AG04450 (cell line): ENCODE results near the gene SMPD3. TPM values are rescaled to one million over a fixed set of nuclear protein-coding genes. Genes with fewer than 3 reads are reported as not detected.
A peak's percentile ranks its signal among the peaks of the same experiment; 100 is the strongest.

Experiments used
- CTCF ChIA-PET: fragments of 300-600, 350-600 bp; formaldehyde crosslinking; extraction: SDS; loops from one replicate; lab custom pipeline; 2022; ENCODE audit warnings: antibody characterized with exemption, inconsistent platforms; lab: Charles Lee
- POLR2A ChIA-PET: fragments of 350-600 bp; formaldehyde crosslinking; extraction: SDS; loops from one replicate; lab custom pipeline; 2021; ENCODE audit warnings: antibody characterized with exemption, inconsistent platforms; lab: Yijun Ruan, JAX
- DNase-seq: peaks from one replicate; pipeline ENCODE4 v3.0.0-alpha.2; 2011; ENCODE audit warnings: low read depth, low spot score
- H3K27ac ChIP-seq: one replicate; pipeline ENCODE4 v1.5.1; 2012; ENCODE audit warnings: low read depth, low read length, control low read depth
- H3K27me3 ChIP-seq: one replicate; pipeline ENCODE4 v1.6.0; 2012; ENCODE audit warnings: low read length; ENCODE audit not compliant: control insufficient read depth, insufficient read depth
- H3K4me3 ChIP-seq: 2 replicates; pipeline ENCODE4 v1.5.1; 2011; ENCODE audit warnings: mild to moderate bottlenecking, low read depth, low read length, control low read depth
- H3K9me3 ChIP-seq: 2 replicates; pipeline ENCODE4 v1.5.1; 2012; ENCODE audit warnings: low read length; ENCODE audit not compliant: control insufficient read depth, insufficient read depth
- polyA plus RNA-seq: library from polyadenylated mRNA; depleted of rRNA; stranded (reverse); fragments of >200 nt; gene quantifications from 2 replicates; pipeline ENCODE4 v1.2.3, GENCODE V29; 2011; rRNA removed
- small RNA-seq: library from RNA; depleted of rRNA; stranded (forward); fragments of <200 nt; gene quantifications from one replicate; pipeline ENCODE3, GENCODE V24; 2012; ENCODE audit warnings: low read depth; ENCODE audit not compliant: insufficient read length
- TF ChIP-seq, protein P1 (sequence below): IDR thresholded peaks from 2 replicates; pipeline ENCODE4 v1.5.1; 2011; ENCODE audit warnings: low read depth, low read length, control low read depth, inconsistent platforms

SMPD3 gene
- polyA plus RNA-seq, 1 experiment: not detected

DNA sequence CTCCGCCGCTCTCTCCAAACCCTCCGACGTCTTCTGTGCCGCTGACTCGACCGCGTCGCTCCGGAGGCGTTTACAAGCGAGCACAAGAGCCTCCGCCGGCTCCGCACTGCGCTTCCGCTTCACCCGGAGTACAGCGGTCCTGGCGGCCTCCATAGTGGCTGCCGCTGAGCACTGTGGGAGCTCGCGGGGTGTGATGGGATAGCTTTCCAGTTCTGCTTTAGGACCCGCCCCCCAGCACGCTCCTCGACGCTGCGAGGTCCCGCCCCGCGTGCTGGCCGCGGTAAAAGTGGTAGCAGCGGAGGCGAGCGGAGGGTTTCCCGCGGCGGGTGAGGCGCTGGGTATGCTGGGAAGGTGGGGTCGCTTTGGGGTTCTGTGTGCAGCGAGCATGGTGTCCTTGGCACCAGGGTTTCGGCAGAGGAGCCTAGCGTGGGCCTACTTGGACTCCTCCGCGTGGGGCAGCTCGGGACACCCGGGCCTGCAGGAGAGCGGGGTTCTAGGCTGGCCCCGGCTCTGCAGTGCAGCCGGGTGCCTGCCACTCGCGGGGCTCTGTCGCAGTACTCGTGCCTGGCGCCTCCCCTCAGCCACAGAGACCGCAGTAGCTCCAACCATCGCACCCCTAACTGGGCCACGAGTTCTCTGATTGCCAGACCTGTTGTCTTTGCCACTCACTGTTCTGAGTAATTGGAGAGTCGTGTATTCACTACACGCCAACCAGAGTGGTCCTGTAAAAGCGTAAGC is 137.4 kb downstream of the SMPD3 start, which contains the start of the genes PRMT7 and SLC7A6OS:
PRMT7 (plus strand) TSS at position 246 of the 738 bp plus-strand sequence. CDS start 4,961 bp downstream, outside the sequence.
SLC7A6OS (minus strand) TSS at position 173 of the 738 bp plus-strand sequence; CDS start at position 153, 20 bp downstream.
- TF ChIP-seq, protein P1, sequence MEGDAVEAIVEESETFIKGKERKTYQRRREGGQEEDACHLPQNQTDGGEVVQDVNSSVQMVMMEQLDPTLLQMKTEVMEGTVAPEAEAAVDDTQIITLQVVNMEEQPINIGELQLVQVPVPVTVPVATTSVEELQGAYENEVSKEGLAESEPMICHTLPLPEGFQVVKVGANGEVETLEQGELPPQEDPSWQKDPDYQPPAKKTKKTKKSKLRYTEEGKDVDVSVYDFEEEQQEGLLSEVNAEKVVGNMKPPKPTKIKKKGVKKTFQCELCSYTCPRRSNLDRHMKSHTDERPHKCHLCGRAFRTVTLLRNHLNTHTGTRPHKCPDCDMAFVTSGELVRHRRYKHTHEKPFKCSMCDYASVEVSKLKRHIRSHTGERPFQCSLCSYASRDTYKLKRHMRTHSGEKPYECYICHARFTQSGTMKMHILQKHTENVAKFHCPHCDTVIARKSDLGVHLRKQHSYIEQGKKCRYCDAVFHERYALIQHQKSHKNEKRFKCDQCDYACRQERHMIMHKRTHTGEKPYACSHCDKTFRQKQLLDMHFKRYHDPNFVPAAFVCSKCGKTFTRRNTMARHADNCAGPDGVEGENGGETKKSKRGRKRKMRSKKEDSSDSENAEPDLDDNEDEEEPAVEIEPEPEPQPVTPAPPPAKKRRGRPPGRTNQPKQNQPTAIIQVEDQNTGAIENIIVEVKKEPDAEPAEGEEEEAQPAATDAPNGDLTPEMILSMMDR: no peak
- ChIA-PET CTCF (interaction anchor here (0.9 to 2.0 kb wide), 3 partner anchors 10 to 49 kb away, joined by 3 to 13 read pairs (median 5); partner anchors contain the start of gene SLC7A6), POLR2A (interaction anchor here (0.5 to 1.9 kb wide), 18 partner anchors 11 to 489 kb away, joined by 3 to 19 read pairs (median 4); partner anchors contain the start of gene SLC7A6)
- peak within 1 kb of the TSS; percentile 81 for H3K27ac ChIP-seq
- no peaks in the 10 kb centered on the region; the same call in 1 of the 2 replicates for H3K9me3 ChIP-seq
- peak; percentile 54 for DNase-seq
- H3K27me3 ChIP-seq: no peaks in the 10 kb centered on the region
- H3K4me3 ChIP-seq: peak within 1 kb of the TSS; percentile 99

DNA sequence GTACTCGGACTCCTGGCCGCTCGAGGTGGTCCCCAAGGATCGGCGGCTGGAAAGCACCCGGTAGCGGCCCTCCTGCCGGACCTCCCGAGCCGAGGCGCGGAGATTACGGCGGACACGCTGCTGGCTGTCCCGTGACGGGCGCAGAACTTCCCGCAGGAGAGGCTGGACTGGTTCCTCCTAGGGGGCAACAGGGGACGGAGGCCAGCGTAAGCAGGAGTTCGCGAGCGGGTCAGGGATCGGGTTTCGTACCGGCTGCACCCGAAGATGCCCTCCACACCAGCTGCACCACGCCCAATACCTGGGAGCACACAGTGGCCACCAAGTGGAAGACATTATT is 137.9 kb downstream of the SMPD3 start:
- peak overlapping the region; percentile 99 for H3K4me3 ChIP-seq
- H3K27ac ChIP-seq: peak overlapping the region; percentile 81
- TF ChIP-seq, protein P1: no peak
- no peak for DNase-seq
- H3K27me3 ChIP-seq: no peaks in the 10 kb centered on the region
- no peaks in the 10 kb centered on the region; the same call in 1 of the 2 replicates for H3K9me3 ChIP-seq
- POLR2A ChIA-PET: interaction anchor here (0.5 to 1.9 kb wide), 16 partner anchors 11 to 488 kb away, joined by 3 to 19 read pairs (median 4); partner anchors contain the start of gene SLC7A6
- CTCF ChIA-PET: interaction anchor here (2.0 kb wide), 1 partner anchor 47 kb away, joined by 13 read pairs; the partner anchor contains the start of gene SLC7A6

DNA sequence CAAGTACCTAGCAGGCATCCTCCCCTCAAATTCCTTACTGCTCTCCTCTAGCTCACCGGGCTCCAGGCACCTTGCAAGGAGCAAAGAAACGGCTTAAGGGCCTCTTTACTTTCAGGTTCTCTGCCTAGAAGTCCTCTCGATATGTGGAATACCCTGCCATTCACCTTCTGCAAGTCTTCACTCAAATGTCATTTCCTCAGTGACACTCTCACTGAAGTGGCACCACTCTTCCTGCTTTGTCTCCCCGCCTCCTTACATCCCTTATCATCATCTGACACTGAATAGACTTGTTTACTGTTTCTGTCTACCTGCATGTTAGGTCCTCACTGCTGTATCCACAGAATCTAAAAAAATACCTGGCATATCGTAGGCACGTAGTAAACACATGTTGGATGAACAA is 138.5 kb downstream of the SMPD3 start:
- H3K27ac ChIP-seq: no peak overlapping the region
- ChIA-PET POLR2A (no interaction called here), CTCF (no interaction called here)
- DNase-seq: no peak
- TF ChIP-seq, protein P1: no peak
- H3K9me3 ChIP-seq: no peaks in the 10 kb centered on the region; the same call in 1 of the 2 replicates
- H3K4me3 ChIP-seq: peak overlapping the region; percentile 99
- H3K27me3 ChIP-seq: no peaks in the 10 kb centered on the region

Small RNA genes lying within 50 kb of the gene (small RNA-seq; reads per million reads assigned to genes)
- gene RF00019: not detected
- not detected for gene RNU4-30P

Other genes starting within 250 kb of the SMPD3 start
- gene ESRP2, start 212.4 kb downstream of the SMPD3 start, polyA plus RNA-seq: 0.01 and 0.14 TPM in 2 replicates
- gene PLA2G15, start 203.1 kb downstream of the SMPD3 start, polyA plus RNA-seq: 15.7 and 18.7 TPM in 2 replicates
- gene SLC7A6, start 184.0 kb downstream of the SMPD3 start, polyA plus RNA-seq: 27.4 and 30.3 TPM in 2 replicates
- gene SLC7A6OS, start 137.6 kb downstream of the SMPD3 start, polyA plus RNA-seq: 8.5 and 10.9 TPM in 2 replicates
- 26.2 and 32.4 TPM in 2 replicates for gene PRMT7, start 137.5 kb downstream of the SMPD3 start, polyA plus RNA-seq
- gene ZFP90, start 90.8 kb upstream of the SMPD3 start, polyA plus RNA-seq: 21.4 and 25.2 TPM in 2 replicates
- not detected in 2 replicates for gene CDH3, start 196.8 kb upstream of the SMPD3 start, polyA plus RNA-seq